Panc1 (cell line): ENCODE data around the gene PRAMEF12.

ENCODE experiments used
- CTCF ChIP-seq: fragments of 450-650 bp; IDR thresholded peaks from 2 replicates; pipeline ENCODE4 v1.5.1; 2017; ENCODE audit warnings: mild to moderate bottlenecking
- POLR2AphosphoS5 ChIP-seq: IDR thresholded peaks from 2 replicates; pipeline ENCODE4 v1.6.1; 2012; ENCODE audit warnings: mild to moderate bottlenecking, low read depth, low read length, moderate library complexity
- REST ChIP-seq, 2 experiments: IDR thresholded peaks; 2 replicates each; pipeline ENCODE4 v1.6.1; 2011 to 2012; ENCODE audit warnings: low read depth in 2 of 2, control low read depth in 1 of 2, low read length in 1 of 2, mild to moderate bottlenecking in 1 of 2, moderate library complexity in 1 of 2; ENCODE audit not compliant: insufficient read depth in 1 of 2
- SIN3A ChIP-seq: IDR thresholded peaks from 2 replicates; pipeline ENCODE4 v1.6.1; 2012; ENCODE audit warnings: low read depth, mild to moderate bottlenecking, low read length, moderate library complexity, borderline replicate concordance; ENCODE audit not compliant: insufficient read depth
- TCF7L2 ChIP-seq: IDR thresholded peaks from 2 replicates; pipeline ENCODE4 v1.6.1; 2011; ENCODE audit warnings: mild to moderate bottlenecking, low read depth, low read length, inconsistent platforms

GRCh38 chr1:12773438-12773837, at the start of gene PRAMEF12:
- no peak for TF ChIP-seq CTCF
- TF ChIP-seq POLR2AphosphoS5 = no peak
- TF ChIP-seq REST (IDR thresholded peaks at IDR 0.05; ENCODE audit: insufficient read depth in 1 of 2, low read depth in 2 of 2, low read length in 1 of 2) = no peak
- no peak for TF ChIP-seq SIN3A
- no peak for TF ChIP-seq TCF7L2
